Upper lobe of left lung (tissue), 6 donors: Measurements from ENCODE around the gene APLP1. TPM values are rescaled to one million over a fixed set of nuclear protein-coding genes. Genes with fewer than 3 reads are reported as not detected.

Experiments used
- ATAC-seq, 2 donors: fragments of 200-7000 bp; cut with Tn5 transposase; one replicate each; pipeline ENCODE4 v1.9.1; 2022; ENCODE audit warnings: mild to moderate bottlenecking in 2 of 2, moderate library complexity in 2 of 2; ENCODE audit not compliant: low FRiP score in 2 of 2
- DNase-seq, 2 donors: peaks; one replicate each; pipeline ENCODE4 v3.0.0-alpha.2; 2019 to 2020
- H3K27ac ChIP-seq, 4 donors: fragments of 200-600 bp; sonication (generic); one replicate each; pipeline ENCODE4 v1.5.1; 2016 to 2019
- H3K27me3 ChIP-seq, 4 donors: fragments of 200-600 bp; sonication (generic); one replicate each; pipeline ENCODE4 v1.5.1; 2017 to 2019
- H3K36me3 ChIP-seq, 4 donors: fragments of 200-600 bp; sonication (generic); one replicate each; pipeline ENCODE4 v1.5.1; 2016 to 2019
- H3K4me1 ChIP-seq, 4 donors: fragments of 200-600 bp; sonication (generic); one replicate each; pipeline ENCODE4 v1.5.1; 2018 to 2019
- H3K4me3 ChIP-seq, 4 donors: fragments of 200-600 bp; sonication (generic); one replicate each; pipeline ENCODE4 v1.5.1; 2017 to 2019; ENCODE audit warnings: mild to moderate bottlenecking in 2 of 4, moderate library complexity in 1 of 4
- H3K9me3 ChIP-seq, 4 donors: fragments of 200-600 bp; sonication (generic); one replicate each; pipeline ENCODE4 v1.5.1; 2018 to 2019
- EP300 ChIP-seq, 4 donors: sonication (generic); formaldehyde crosslinking; IDR thresholded peaks; one replicate each; pipeline ENCODE4 v1.5.1; 2017; ENCODE audit warnings: antibody characterized with exemption in 4 of 4, control low read depth in 2 of 4
- POLR2A ChIP-seq, 4 donors: fragments of 450-650 bp; IDR thresholded peaks; one replicate each; pipeline ENCODE4 v1.5.1; 2016 to 2017; ENCODE audit warnings: antibody characterized with exemption in 4 of 4, mild to moderate bottlenecking in 2 of 4
- POLR2AphosphoS5 ChIP-seq, 2 donors: sonication (generic); formaldehyde crosslinking; IDR thresholded peaks; one replicate each; pipeline ENCODE4 v1.5.1; 2017; ENCODE audit warnings: antibody characterized with exemption in 2 of 2
- WGBS, 2 donors: methylation state at CpG; one replicate each; pipeline ENCODE4 v1.1.5; 2017 to 2018; 5-methylcytosine and 5-hydroxymethylcytosine counted together
- total RNA-seq, 6 donors: library from RNA; depleted of rRNA in 4 of 6; stranded (reverse); fragments of >200 nt in 4 of 6; gene quantifications; one replicate each; pipeline versions ENCODE4 v1.1.0 to v1.2.1, GENCODE V29; 2016 to 2021
- TF ChIP-seq, protein P1 (sequence below), 6 experiments: fragments of 450-650 bp in 4 of 6; fragments of 200-600 bp in 2 of 6; sonication (generic) in 2 of 6; IDR thresholded peaks; one replicate each; pipeline ENCODE4 v1.5.1; 2016 to 2019; ENCODE audit warnings: antibody characterized with exemption in 6 of 6
- donor health status: DM: no; HTN: no; CAD: no; lungs with moderate emphysema.
- donor health status: DM: no; HTN: yes; CAD: no; lungs with severe emphysema.

The APLP1 gene
- total RNA-seq, 6 donors from 2014 or later, result 1.5 to 22.8 (median 5.2) TPM; not detected in 1

GRCh38 chr19:35879770-35880317, 11.5 kb downstream of the APLP1 start:
- no peaks in the 10 kb centered on the region for H3K9me3 ChIP-seq
- peaks cover 0 to 5% (median 0%) of the 10 kb centered on the region in 4 donors for H3K4me1 ChIP-seq
- 2 to 6% methylated on average over 15 to 28 of the region's 28 CpGs for WGBS, 2 donors
- no peak overlapping the region for H3K27ac ChIP-seq
- ATAC-seq (peak; percentile 88 to 97), DNase-seq (peak; percentile 88 to 98)
- TF ChIP-seq, protein P1, sequence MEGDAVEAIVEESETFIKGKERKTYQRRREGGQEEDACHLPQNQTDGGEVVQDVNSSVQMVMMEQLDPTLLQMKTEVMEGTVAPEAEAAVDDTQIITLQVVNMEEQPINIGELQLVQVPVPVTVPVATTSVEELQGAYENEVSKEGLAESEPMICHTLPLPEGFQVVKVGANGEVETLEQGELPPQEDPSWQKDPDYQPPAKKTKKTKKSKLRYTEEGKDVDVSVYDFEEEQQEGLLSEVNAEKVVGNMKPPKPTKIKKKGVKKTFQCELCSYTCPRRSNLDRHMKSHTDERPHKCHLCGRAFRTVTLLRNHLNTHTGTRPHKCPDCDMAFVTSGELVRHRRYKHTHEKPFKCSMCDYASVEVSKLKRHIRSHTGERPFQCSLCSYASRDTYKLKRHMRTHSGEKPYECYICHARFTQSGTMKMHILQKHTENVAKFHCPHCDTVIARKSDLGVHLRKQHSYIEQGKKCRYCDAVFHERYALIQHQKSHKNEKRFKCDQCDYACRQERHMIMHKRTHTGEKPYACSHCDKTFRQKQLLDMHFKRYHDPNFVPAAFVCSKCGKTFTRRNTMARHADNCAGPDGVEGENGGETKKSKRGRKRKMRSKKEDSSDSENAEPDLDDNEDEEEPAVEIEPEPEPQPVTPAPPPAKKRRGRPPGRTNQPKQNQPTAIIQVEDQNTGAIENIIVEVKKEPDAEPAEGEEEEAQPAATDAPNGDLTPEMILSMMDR (IDR thresholded peaks at IDR 0.05), result no peak
- TF ChIP-seq POLR2AphosphoS5 (IDR thresholded peaks at IDR 0.05), result peak in 1 of 2 donors; percentile 39
- no peak overlapping the region for H3K4me3 ChIP-seq
- no peaks in the 10 kb centered on the region for H3K36me3 ChIP-seq
- peaks cover 0 to 8% (median 1%) of the 10 kb centered on the region in 4 donors for H3K27me3 ChIP-seq

DNA sequence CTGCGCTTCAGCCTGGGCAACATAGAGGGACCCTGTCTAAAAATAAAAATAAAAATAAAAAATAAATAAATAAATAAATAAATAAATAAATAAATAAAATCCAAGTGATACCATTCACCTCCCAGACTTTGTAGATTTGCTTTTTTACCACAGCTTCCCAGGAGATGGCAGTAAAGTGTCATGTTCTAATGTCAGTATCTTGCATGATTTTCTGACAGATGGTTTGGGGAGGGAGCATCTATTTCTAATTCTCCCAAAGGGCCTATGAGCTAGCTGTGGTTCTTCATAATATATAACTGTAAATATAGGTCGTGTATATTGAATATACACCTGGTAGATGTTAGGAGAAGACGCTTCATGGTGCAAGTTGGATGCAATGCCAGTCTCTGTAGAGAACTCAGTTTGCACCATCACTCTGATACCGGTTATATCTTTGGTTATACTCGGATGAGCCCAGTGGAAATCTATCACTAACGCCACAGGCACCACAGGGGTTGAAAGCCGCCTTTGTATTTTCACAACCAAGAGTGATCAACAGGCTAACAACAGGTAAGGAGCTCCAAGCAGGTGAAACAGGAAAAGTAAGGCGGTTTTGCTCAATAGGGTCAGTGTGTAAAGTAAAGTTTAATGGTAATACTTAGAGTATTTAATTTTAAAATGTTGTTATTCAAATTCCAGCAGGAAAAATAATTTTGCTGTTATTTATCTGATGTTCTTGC, 13.9 kb downstream of the APLP1 start:
- Histone ChIP-seq H3K9me3 (no peaks in the 10 kb centered on the region), H3K27me3 (peaks cover 0 to 8% (median 1%) of the 10 kb centered on the region in 4 donors), H3K27ac (no peak overlapping the region), H3K4me1 (peaks cover 0 to 5% (median 0%) of the 10 kb centered on the region in 4 donors), H3K4me3 (no peak overlapping the region), H3K36me3 (peaks cover 0 to 9% (median 0%) of the 10 kb centered on the region in 4 donors)
- no peak for DNase-seq
- 31 to 37% methylated on average over 8 of the region's 8 CpGs for WGBS, 2 donors
- TF ChIP-seq POLR2AphosphoS5 (IDR thresholded peaks at IDR 0.05) (no peak), EP300 (IDR thresholded peaks at IDR 0.05) (no peak), POLR2A (IDR thresholded peaks at IDR 0.05) (no peak)
- TF ChIP-seq, protein P1 (IDR thresholded peaks at IDR 0.05), result peak in 5 of 6 experiments; percentile 34 to 51 (median 45)
- peak in 1 of 2 donors; percentile 63 for ATAC-seq

DNA sequence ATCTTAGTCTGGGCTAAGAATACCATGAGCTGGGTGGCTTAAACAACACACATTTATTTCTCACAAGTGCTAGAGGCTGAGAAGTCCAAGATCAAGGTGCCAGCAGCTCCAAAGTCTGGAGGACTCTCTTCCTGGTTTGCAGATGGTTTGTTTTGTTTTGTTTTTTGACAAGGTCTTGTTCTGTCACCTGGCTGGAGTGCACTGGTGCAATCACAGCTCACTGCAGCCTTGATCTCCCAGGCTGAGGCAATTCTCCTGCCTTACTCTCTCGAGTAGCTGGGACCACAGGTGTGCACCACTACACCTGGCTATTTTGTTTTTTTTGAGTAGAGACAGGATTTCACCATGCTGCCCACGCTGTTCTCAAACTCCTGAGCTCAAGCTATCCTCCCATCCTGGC, 15.5 kb downstream of the APLP1 start:
- no peak for TF ChIP-seq EP300 (IDR thresholded peaks at IDR 0.05)
- no peak for TF ChIP-seq POLR2A (IDR thresholded peaks at IDR 0.05)
- no peak for TF ChIP-seq POLR2AphosphoS5 (IDR thresholded peaks at IDR 0.05)
- TF ChIP-seq, protein P1 (IDR thresholded peaks at IDR 0.05), result no peak
- 50 to 80% methylated on average over 2 of the region's 2 CpGs for WGBS, 2 donors

DNA sequence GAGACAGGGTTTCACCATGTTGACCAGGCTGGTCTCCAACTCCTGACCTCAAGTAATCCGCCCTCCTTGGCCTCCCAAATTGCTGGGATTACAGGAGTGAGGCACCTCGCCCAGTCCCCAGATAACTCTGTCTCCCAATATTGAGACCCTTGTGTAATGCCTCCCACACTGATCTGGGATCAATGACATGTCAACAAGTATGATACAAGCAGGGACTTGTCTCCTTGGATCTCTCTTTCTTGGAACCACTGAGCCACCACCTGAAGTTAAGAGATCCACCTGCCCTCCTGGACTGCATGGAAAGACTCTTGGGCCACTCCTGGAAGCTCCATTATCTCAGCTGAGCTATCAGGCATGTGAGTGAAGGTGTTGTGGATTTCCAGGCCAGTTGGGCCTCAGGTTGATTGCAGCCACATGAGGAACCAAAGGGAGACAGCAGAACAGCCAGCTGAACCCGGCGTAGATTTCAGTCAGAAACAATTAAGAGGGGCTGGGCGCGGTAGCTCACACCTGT, 16.9 kb downstream of the APLP1 start:
- 96% methylated on average over 6 of the region's 6 CpGs for WGBS, 2 donors
- H3K27me3 ChIP-seq, result no peaks in the 10 kb centered on the region
- H3K4me3 ChIP-seq, result no peak overlapping the region
- TF ChIP-seq POLR2AphosphoS5 (IDR thresholded peaks at IDR 0.05), result no peak
- no peak for TF ChIP-seq EP300 (IDR thresholded peaks at IDR 0.05)
- TF ChIP-seq, protein P1 (IDR thresholded peaks at IDR 0.05), result no peak
- no peak for TF ChIP-seq POLR2A (IDR thresholded peaks at IDR 0.05)
- H3K4me1 ChIP-seq, result no peaks in the 10 kb centered on the region
- ATAC-seq, result no peak
- no peak overlapping the region for H3K27ac ChIP-seq
- H3K9me3 ChIP-seq, result no peaks in the 10 kb centered on the region
- H3K36me3 ChIP-seq, result peaks cover 19 to 37% (median 25%) of the 10 kb centered on the region in 4 donors
- no peak for DNase-seq

More for the DNA sequence above, 15.5 kb downstream of the APLP1 start:
- Histone ChIP-seq H3K27me3 (peaks cover 0 to 3% (median 1%) of the 10 kb centered on the region in 4 donors), H3K9me3 (no peaks in the 10 kb centered on the region), H3K4me3 (no peak overlapping the region), H3K4me1 (peaks cover 0 to 5% (median 0%) of the 10 kb centered on the region in 4 donors), H3K27ac (no peak overlapping the region), H3K36me3 (peaks cover 7 to 23% (median 12%) of the 10 kb centered on the region in 4 donors)
- DNase-seq (no peak), ATAC-seq (no peak)
